GM12864 (cell line): ENCODE results near the gene RXRB.

ENCODE experiments used
- DNase-seq: peaks from one replicate; pipeline ENCODE4 v3.0.0-alpha.2; 2011; ENCODE audit warnings: low read depth
- H3K4me3 ChIP-seq: 2 replicates; pipeline ENCODE4 v1.5.1; 2011; ENCODE audit warnings: mild to moderate bottlenecking, low read depth, low read length, control low read depth
- CTCF ChIP-seq: IDR thresholded peaks from 2 replicates; pipeline ENCODE4 v1.5.1; 2011; ENCODE audit warnings: low read depth, mild to moderate bottlenecking, moderate library complexity, low read length, control low read depth, inconsistent platforms; ENCODE audit errors: missing control alignments

RXRB gene

GRCh38 chr6:33170176-33171015 is 30.1 kb downstream of the RXRB start:
- no peak overlapping the region for H3K4me3 ChIP-seq
- TF ChIP-seq CTCF = no peak
- DNase-seq = no peak

GRCh38 chr6:33169291-33170175 is 30.9 kb downstream of the RXRB start:
- DNase-seq = no peak
- TF ChIP-seq CTCF = no peak
- no peak overlapping the region for H3K4me3 ChIP-seq

DNA sequence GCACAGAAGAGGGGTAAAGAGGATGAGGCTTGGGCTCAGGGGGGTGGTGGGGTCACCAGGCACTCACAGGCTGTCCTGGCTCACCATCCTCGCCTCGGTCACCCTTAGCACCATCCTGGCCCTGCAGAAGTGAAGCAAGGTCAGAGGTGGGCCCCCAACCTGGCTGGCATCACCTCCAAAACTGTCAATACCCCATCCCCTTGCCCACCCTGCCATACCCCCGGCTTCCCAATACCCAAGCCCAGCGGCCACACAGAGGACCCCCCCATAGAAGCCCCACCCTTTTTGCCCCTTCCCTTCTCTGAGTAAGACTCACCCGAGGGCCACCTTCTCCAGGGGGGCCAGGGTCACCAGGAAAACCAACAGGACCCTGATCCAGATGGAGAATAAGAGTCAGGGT is 31.8 kb downstream of the RXRB start:
- no peak overlapping the region for H3K4me3 ChIP-seq
- DNase-seq = no peak
- no peak for TF ChIP-seq CTCF

DNA sequence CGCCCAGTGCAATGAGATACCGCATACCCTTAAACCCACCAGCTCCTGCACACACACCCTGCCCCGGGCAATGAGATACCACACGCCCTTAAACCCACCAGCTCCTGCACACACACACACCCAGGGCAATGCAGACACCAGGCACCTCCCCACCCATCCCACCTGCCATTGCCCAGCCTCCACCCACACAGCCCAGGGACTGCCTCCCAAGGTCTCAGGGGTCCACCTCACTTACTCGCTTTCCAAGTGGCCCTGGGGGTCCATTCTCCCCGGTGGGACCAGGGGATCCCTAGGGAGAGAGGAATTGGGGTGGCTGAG is 32.2 kb downstream of the RXRB start:
- TF ChIP-seq CTCF = no peak
- H3K4me3 ChIP-seq = no peak overlapping the region
- DNase-seq = no peak

DNA sequence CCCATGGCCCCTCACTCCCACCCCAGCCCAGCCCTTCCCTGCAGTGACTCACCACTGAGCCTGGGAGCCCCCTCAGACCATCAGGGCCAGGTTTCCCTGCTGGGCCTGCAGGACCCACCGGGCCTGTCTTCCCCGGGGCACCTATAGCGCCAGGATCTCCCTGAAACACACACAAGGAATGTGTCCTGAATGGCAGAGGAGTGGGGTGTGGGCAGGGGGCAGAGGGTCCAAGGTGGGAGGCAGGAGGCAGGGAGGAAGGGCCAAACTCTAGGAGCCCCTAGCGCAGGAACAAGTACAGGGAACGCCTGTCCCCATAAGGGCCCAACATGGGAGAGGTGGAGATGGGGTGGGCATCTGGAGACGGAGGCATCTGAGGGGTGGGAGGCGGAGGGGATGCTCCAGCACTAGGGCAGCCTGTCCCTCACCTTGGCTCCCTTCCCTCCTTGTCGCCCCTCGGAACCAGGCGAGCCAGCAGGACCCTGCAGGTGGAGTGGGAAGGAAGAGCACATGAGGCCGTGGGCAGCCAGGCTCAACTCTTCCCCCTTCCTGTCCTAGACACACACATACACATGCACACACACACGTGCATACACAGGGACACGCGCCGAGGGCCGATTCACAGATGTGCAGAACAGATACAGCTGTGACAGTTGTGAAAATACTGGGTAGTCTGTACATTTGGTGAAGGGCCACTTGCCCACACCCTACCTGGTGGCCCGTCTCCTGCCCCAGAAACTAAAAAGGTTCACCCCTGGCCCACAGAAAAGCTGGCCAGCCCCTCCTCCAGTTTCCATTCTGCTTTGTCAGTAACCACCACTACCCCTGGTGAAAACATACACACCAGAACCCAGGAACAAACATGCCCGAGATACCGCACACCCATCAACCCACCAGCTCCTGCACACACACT is 32.8 kb downstream of the RXRB start:
- no peak for TF ChIP-seq CTCF
- no peak for DNase-seq

GRCh38 chr6:33166811-33167210 is 33.7 kb downstream of the RXRB start:
- no peak overlapping the region for H3K4me3 ChIP-seq
- TF ChIP-seq CTCF = no peak
- DNase-seq = no peak

More for the DNA sequence above, 32.8 kb downstream of the RXRB start:
- no peak overlapping the region for H3K4me3 ChIP-seq
